ENCODE data around the gene PSTPIP2. TPM values are rescaled to one million over a fixed set of nuclear protein-coding genes. Genes with fewer than 3 reads are reported as not detected.

The PSTPIP2 gene
- total RNA-seq, 4 donors from 2014 or later, result 0.59 to 5.9 (median 3.2) TPM

GRCh38 chr18:46013484-46014189, 58.4 kb downstream of the PSTPIP2 start:
- no peaks in the 10 kb centered on the region for H3K9me3 ChIP-seq
- TF ChIP-seq POLR2A (IDR thresholded peaks at IDR 0.05), result no peak
- TF ChIP-seq CTCF (IDR thresholded peaks at IDR 0.05), result no peak
- H3K4me1 ChIP-seq, result no peaks in the 10 kb centered on the region
- no peak for DNase-seq
- no peaks in the 10 kb centered on the region for H3K27me3 ChIP-seq
- intact Hi-C loops (cut with DNase I; ENCODE audit: low total_unique reads), result no loop called here
- H3K4me3 ChIP-seq, result no peak overlapping the region
- H3K36me3 ChIP-seq, result no peaks in the 10 kb centered on the region
- no peak overlapping the region for H3K27ac ChIP-seq

GRCh38 chr18:46010676-46011075, 61.4 kb downstream of the PSTPIP2 start:
- Histone ChIP-seq H3K9me3 (no peaks in the 10 kb centered on the region), H3K27ac (no peak overlapping the region), H3K27me3 (no peaks in the 10 kb centered on the region), H3K36me3 (no peaks in the 10 kb centered on the region), H3K4me1 (no peaks in the 10 kb centered on the region), H3K4me3 (no peak overlapping the region)
- intact Hi-C loops (cut with DNase I; ENCODE audit: low total_unique reads), result no loop called here
- TF ChIP-seq CTCF (IDR thresholded peaks at IDR 0.05) (no peak), POLR2A (IDR thresholded peaks at IDR 0.05) (no peak)
- no peak for DNase-seq

- H3K27ac ChIP-seq, result no peak overlapping the region
- H3K4me1 ChIP-seq, result no peaks in the 10 kb centered on the region
- H3K4me3 ChIP-seq, result no peak overlapping the region
- DNase-seq, result no peak
- H3K9me3 ChIP-seq, result no peaks in the 10 kb centered on the region
- intact Hi-C loops (cut with DNase I; ENCODE audit: low total_unique reads), result no loop called here
- TF ChIP-seq CTCF (IDR thresholded peaks at IDR 0.05) (no peak), POLR2A (IDR thresholded peaks at IDR 0.05) (no peak)
- no peaks in the 10 kb centered on the region for H3K27me3 ChIP-seq
- no peaks in the 10 kb centered on the region for H3K36me3 ChIP-seq
Observed at GRCh38 chr18:46010050-46010449, 62.0 kb downstream of the PSTPIP2 start.

GRCh38 chr18:46009125-46009840, 62.8 kb downstream of the PSTPIP2 start:
- H3K36me3 ChIP-seq, result no peaks in the 10 kb centered on the region
- intact Hi-C loops (cut with DNase I; ENCODE audit: low total_unique reads), result no loop called here
- H3K27me3 ChIP-seq, result no peaks in the 10 kb centered on the region
- H3K27ac ChIP-seq, result no peak overlapping the region
- H3K9me3 ChIP-seq, result no peaks in the 10 kb centered on the region
- H3K4me3 ChIP-seq, result no peak overlapping the region
- TF ChIP-seq POLR2A (IDR thresholded peaks at IDR 0.05) (no peak), CTCF (IDR thresholded peaks at IDR 0.05) (no peak)
- DNase-seq, result no peak
- no peaks in the 10 kb centered on the region for H3K4me1 ChIP-seq

GRCh38 chr18:46008531-46008930, 63.5 kb downstream of the PSTPIP2 start:
- H3K27ac ChIP-seq, result no peak overlapping the region
- intact Hi-C loops (cut with DNase I; ENCODE audit: low total_unique reads), result no loop called here
- H3K4me3 ChIP-seq, result no peak overlapping the region
- H3K4me1 ChIP-seq, result no peaks in the 10 kb centered on the region
- H3K27me3 ChIP-seq, result no peaks in the 10 kb centered on the region
- no peak for DNase-seq
- H3K36me3 ChIP-seq, result no peaks in the 10 kb centered on the region
- TF ChIP-seq CTCF (IDR thresholded peaks at IDR 0.05) (no peak), POLR2A (IDR thresholded peaks at IDR 0.05) (no peak)
- no peaks in the 10 kb centered on the region for H3K9me3 ChIP-seq

Measured in uterus (tissue), 4 donors.